ENCODE data around the gene C3orf20.
A peak's percentile ranks its signal among the peaks of the same experiment; 100 is the strongest.

Gene C3orf20

GRCh38 chr3:14664170-14664569, 10.8 kb upstream of the C3orf20 start:
- Mint-ChIP-seq H3K27ac (no peak overlapping the region), H3K9me3 (no peaks in the 10 kb centered on the region), H3K4me1 (peaks cover 4 to 5% of the 10 kb centered on the region in 2 donors), H3K4me3 (no peak overlapping the region), H3K27me3 (no peaks in the 10 kb centered on the region), H3K36me3 (peaks cover 43 to 56% of the 10 kb centered on the region in 2 donors)
- DNase-seq: no peak
- ATAC-seq (replicated peaks): no peak

GRCh38 chr3:14672588-14672987, 2.4 kb upstream of the C3orf20 start:
- peak overlapping the region; percentile 47 for H3K27ac Mint-ChIP-seq
- H3K4me3 Mint-ChIP-seq: no peak overlapping the region

GRCh38 chr3:14676881-14677280, 1.9 kb downstream of the C3orf20 start:
- Mint-ChIP-seq H3K4me1 (peaks cover 6 to 20% of the 10 kb centered on the region in 2 donors), H3K27ac (peak overlapping the region; percentile 38), H3K9me3 (peaks cover 2 to 6% of the 10 kb centered on the region in 2 donors), H3K27me3 (no peaks in the 10 kb centered on the region), H3K4me3 (no peak overlapping the region), H3K36me3 (peaks cover 24 to 45% of the 10 kb centered on the region in 2 donors)
- no peak for DNase-seq
- no peak for ATAC-seq (replicated peaks)

More at GRCh38 chr3:14672588-14672987, 2.4 kb upstream of the C3orf20 start:
- Mint-ChIP-seq H3K36me3 (peaks cover 31 to 51% of the 10 kb centered on the region in 2 donors), H3K9me3 (no peaks in the 10 kb centered on the region), H3K4me1 (peaks cover 7 to 21% of the 10 kb centered on the region in 2 donors), H3K27me3 (no peaks in the 10 kb centered on the region)
- no peak for DNase-seq
- peak; percentile 51 to 62 for ATAC-seq (replicated peaks)

- peaks cover 18 to 45% of the 10 kb centered on the region in 2 donors for H3K36me3 Mint-ChIP-seq
- H3K27ac Mint-ChIP-seq: peak overlapping the region; percentile 43
- no peak overlapping the region for H3K4me3 Mint-ChIP-seq
Observed at GRCh38 chr3:14678015-14678503, 3.1 kb downstream of the C3orf20 start.

GRCh38 chr3:14680115-14680514, 5.2 kb downstream of the C3orf20 start:
- H3K36me3 Mint-ChIP-seq: peaks cover 16 to 40% of the 10 kb centered on the region in 2 donors
- no peak for ATAC-seq (replicated peaks)
- H3K9me3 Mint-ChIP-seq: peaks cover 2 to 6% of the 10 kb centered on the region in 2 donors

More at GRCh38 chr3:14678015-14678503, 3.1 kb downstream of the C3orf20 start:
- peaks cover 2 to 6% of the 10 kb centered on the region in 2 donors for H3K9me3 Mint-ChIP-seq
- DNase-seq: no peak
- H3K4me1 Mint-ChIP-seq: peaks cover 0 to 8% of the 10 kb centered on the region in 2 donors
- peak in 1 of 2 donors; percentile 22 for ATAC-seq (replicated peaks)
- no peaks in the 10 kb centered on the region for H3K27me3 Mint-ChIP-seq

GRCh38 chr3:14680716-14681115, 5.8 kb downstream of the C3orf20 start:
- ATAC-seq (replicated peaks) (no peak), DNase-seq (no peak)
- H3K4me1 Mint-ChIP-seq: peaks cover 6 to 9% of the 10 kb centered on the region in 2 donors
- H3K9me3 Mint-ChIP-seq: peaks cover 2 to 6% of the 10 kb centered on the region in 2 donors
- H3K27me3 Mint-ChIP-seq: no peaks in the 10 kb centered on the region
- no peak overlapping the region for H3K4me3 Mint-ChIP-seq
- no peak overlapping the region for H3K27ac Mint-ChIP-seq
- peaks cover 14 to 37% of the 10 kb centered on the region in 2 donors for H3K36me3 Mint-ChIP-seq

More at GRCh38 chr3:14680115-14680514, 5.2 kb downstream of the C3orf20 start:
- Mint-ChIP-seq H3K4me1 (peaks cover 2 to 3% of the 10 kb centered on the region in 2 donors), H3K4me3 (no peak overlapping the region), H3K27ac (no peak overlapping the region), H3K27me3 (no peaks in the 10 kb centered on the region)
- no peak for DNase-seq

- ATAC-seq (replicated peaks): no peak
- Mint-ChIP-seq H3K4me3 (no peak overlapping the region), H3K9me3 (peaks cover 2 to 6% of the 10 kb centered on the region in 2 donors), H3K4me1 (peaks cover 19 to 33% of the 10 kb centered on the region in 2 donors), H3K27me3 (no peaks in the 10 kb centered on the region), H3K36me3 (peaks cover 10 to 20% of the 10 kb centered on the region in 2 donors), H3K27ac (no peak overlapping the region)
- no peak for DNase-seq
Observed at GRCh38 chr3:14684447-14684846, 9.5 kb downstream of the C3orf20 start.

- H3K27ac Mint-ChIP-seq: peak overlapping the region; percentile 6
- H3K4me3 Mint-ChIP-seq: peak overlapping the region in 1 of 2 donors; percentile 11
- H3K4me1 Mint-ChIP-seq: peaks cover 27 to 41% of the 10 kb centered on the region in 2 donors
- ATAC-seq (replicated peaks) (peak in 1 of 2 donors; percentile 22), DNase-seq (no peak)
- H3K9me3 Mint-ChIP-seq: peaks cover 2 to 4% of the 10 kb centered on the region in 2 donors
- peaks cover 7 to 17% of the 10 kb centered on the region in 2 donors for H3K36me3 Mint-ChIP-seq
- H3K27me3 Mint-ChIP-seq: no peaks in the 10 kb centered on the region
Observed at GRCh38 chr3:14685179-14685578, 10.2 kb downstream of the C3orf20 start.

GRCh38 chr3:14687360-14687759, 12.4 kb downstream of the C3orf20 start:
- DNase-seq: no peak

GRCh38 chr3:14688525-14688924, 13.6 kb downstream of the C3orf20 start:
- peak overlapping the region; percentile 44 to 50 for H3K4me3 Mint-ChIP-seq
- peaks cover 4 to 17% of the 10 kb centered on the region in 2 donors for H3K36me3 Mint-ChIP-seq
- H3K27me3 Mint-ChIP-seq: no peaks in the 10 kb centered on the region
- DNase-seq: no peak
- H3K27ac Mint-ChIP-seq: peak overlapping the region; percentile 72
- H3K9me3 Mint-ChIP-seq: peaks cover 5 to 6% of the 10 kb centered on the region in 2 donors
- peaks cover 40 to 61% of the 10 kb centered on the region in 2 donors for H3K4me1 Mint-ChIP-seq
- ATAC-seq (replicated peaks): peak; percentile 28 to 33

More at GRCh38 chr3:14687360-14687759, 12.4 kb downstream of the C3orf20 start:
- no peak for ATAC-seq (replicated peaks)
- Mint-ChIP-seq H3K27ac (no peak overlapping the region), H3K4me3 (no peak overlapping the region), H3K27me3 (no peaks in the 10 kb centered on the region), H3K4me1 (peaks cover 39 to 61% of the 10 kb centered on the region in 2 donors), H3K36me3 (peaks cover 2 to 15% of the 10 kb centered on the region in 2 donors), H3K9me3 (peaks cover 0 to 1% of the 10 kb centered on the region in 2 donors)

GRCh38 chr3:14689247-14689980, 14.5 kb downstream of the C3orf20 start:
- Mint-ChIP-seq H3K27ac (peak overlapping the region; percentile 72), H3K36me3 (peaks cover 9 to 22% of the 10 kb centered on the region in 2 donors), H3K9me3 (peaks cover 7 to 10% of the 10 kb centered on the region in 2 donors), H3K4me1 (peaks cover 39 to 61% of the 10 kb centered on the region in 2 donors), H3K4me3 (peak overlapping the region; percentile 44 to 46), H3K27me3 (no peaks in the 10 kb centered on the region)
- ATAC-seq (replicated peaks): peak; percentile 37 to 41
- no peak for DNase-seq

GRCh38 chr3:14691239-14691638, 16.3 kb downstream of the C3orf20 start:
- peaks cover 9 to 22% of the 10 kb centered on the region in 2 donors for H3K36me3 Mint-ChIP-seq
- H3K27ac Mint-ChIP-seq: peak overlapping the region; percentile 90
- no peaks in the 10 kb centered on the region for H3K27me3 Mint-ChIP-seq
- ATAC-seq (replicated peaks) (peak; percentile 80 to 81), DNase-seq (peak; percentile 37)
- H3K4me1 Mint-ChIP-seq: peaks cover 34 to 48% of the 10 kb centered on the region in 2 donors
- peak overlapping the region; percentile 37 to 76 for H3K4me3 Mint-ChIP-seq
- peaks cover 8 to 14% of the 10 kb centered on the region in 2 donors for H3K9me3 Mint-ChIP-seq

GRCh38 chr3:14691719-14692118, 16.8 kb downstream of the C3orf20 start:
- H3K27ac Mint-ChIP-seq: peak overlapping the region; percentile 90
- peaks cover 34 to 48% of the 10 kb centered on the region in 2 donors for H3K4me1 Mint-ChIP-seq
- no peaks in the 10 kb centered on the region for H3K27me3 Mint-ChIP-seq
- H3K9me3 Mint-ChIP-seq: peaks cover 8 to 14% of the 10 kb centered on the region in 2 donors
- H3K4me3 Mint-ChIP-seq: peak overlapping the region; percentile 14 to 55
- peaks cover 9 to 22% of the 10 kb centered on the region in 2 donors for H3K36me3 Mint-ChIP-seq
- DNase-seq (no peak), ATAC-seq (replicated peaks) (peak; percentile 70 to 81)

- Mint-ChIP-seq H3K36me3 (peaks cover 4 to 21% of the 10 kb centered on the region in 2 donors), H3K27ac (peak overlapping the region; percentile 47), H3K9me3 (peaks cover 5 to 13% of the 10 kb centered on the region in 2 donors), H3K4me3 (no peak overlapping the region), H3K4me1 (no peaks in the 10 kb centered on the region), H3K27me3 (no peaks in the 10 kb centered on the region)
- no peak for ATAC-seq (replicated peaks)
- no peak for DNase-seq
Observed at GRCh38 chr3:14698601-14699244, 23.8 kb downstream of the C3orf20 start.
